ENCODE results near the gene TNS4.

- TF ChIP-seq USF2 (IDR thresholded peaks at IDR 0.05), result no peak
- no peak for TF ChIP-seq CTCF (IDR thresholded peaks at IDR 0.05)
- no peak for TF ChIP-seq ELK1 (IDR thresholded peaks at IDR 0.05; ENCODE audit: low read depth, low read length)
- TF ChIP-seq RNF2 (IDR thresholded peaks at IDR 0.05; ENCODE audit: borderline replicate concordance, low read depth), result no peak
- no peak for TF ChIP-seq CEBPB (IDR thresholded peaks at IDR 0.05)
Observed at GRCh38 chr17:40448213-40448638, 53.2 kb downstream of the TNS4 start.
